ENCODE data around the gene PPP1R27.

- TF ChIP-seq CTCF (IDR thresholded peaks at IDR 0.05) (no peak), POLR2A (IDR thresholded peaks at IDR 0.05) (no peak)
Observed at GRCh38 chr17:81828656-81829055, 6.2 kb downstream of the PPP1R27 start.

Measured in vagina (tissue), 2 donors.